ENCODE data around the gene LMCD1.
"Not testable (repeated sequence)": the region's sequence is repeated elsewhere in the genome, so short reads cannot be mapped to it uniquely, and the experiment has no call there.

The LMCD1 gene

GRCh38 chr3:8563146-8563545 is 61.5 kb downstream of the LMCD1 start:
- no peak for DNase-seq

- no peak for DNase-seq
Measured at GRCh38 chr3:8563597-8563996, 62.0 kb downstream of the LMCD1 start.

GRCh38 chr3:8565376-8565775 is 63.8 kb downstream of the LMCD1 start:
- DNase-seq: no peak

- DNase-seq: no peak
Measured at GRCh38 chr3:8567784-8568575, 66.4 kb downstream of the LMCD1 start.

- no peak for DNase-seq
Measured at GRCh38 chr3:8571256-8571655, 69.6 kb downstream of the LMCD1 start.

- no peak for DNase-seq
Measured at GRCh38 chr3:8573342-8573926, 71.8 kb downstream of the LMCD1 start.

GRCh38 chr3:8574040-8574669 is 72.5 kb downstream of the LMCD1 start:
- no peak for DNase-seq

GRCh38 chr3:8574670-8575322 is 73.2 kb downstream of the LMCD1 start:
- no peak for DNase-seq

GRCh38 chr3:8575364-8576104 is 73.9 kb downstream of the LMCD1 start:
- no peak for DNase-seq

- DNase-seq: no peak
Measured at GRCh38 chr3:8576436-8576835, 74.8 kb downstream of the LMCD1 start.

GRCh38 chr3:8576841-8577571 is 75.4 kb downstream of the LMCD1 start:
- no peak for DNase-seq

GRCh38 chr3:8578282-8578681 is 76.7 kb downstream of the LMCD1 start:
- DNase-seq: no peak

- no peak for DNase-seq
Measured at GRCh38 chr3:8579096-8579495, 77.5 kb downstream of the LMCD1 start.

GRCh38 chr3:8579943-8580342 is 78.3 kb downstream of the LMCD1 start:
- no peak for DNase-seq

- not testable (repeated sequence) for DNase-seq
Measured at GRCh38 chr3:8580434-8580833, 78.8 kb downstream of the LMCD1 start.

- no peak for DNase-seq
Measured at GRCh38 chr3:8581373-8581772, 79.8 kb downstream of the LMCD1 start.

GRCh38 chr3:8581806-8582445 is 80.3 kb downstream of the LMCD1 start:
- DNase-seq: no peak

GRCh38 chr3:8584661-8585060 is 83.0 kb downstream of the LMCD1 start:
- DNase-seq: no peak

GRCh38 chr3:8589880-8590556 is 88.4 kb downstream of the LMCD1 start:
- DNase-seq: no peak

- DNase-seq: no peak
Measured at GRCh38 chr3:8593021-8593827, 91.6 kb downstream of the LMCD1 start.

All from NCI-H524 treated with DMSO at 0.1 percent for 48 hours (cell line).